ENCODE measurements around the gene AIFM3. TPM values are rescaled to one million over a fixed set of nuclear protein-coding genes. Genes with fewer than 3 reads are reported as not detected.

Gene AIFM3
- 1.1 TPM in 1 of 2 replicates, not detected in the other for polyA plus RNA-seq
- 0.49 TPM in 1 of 2 replicates, not detected in the other for polyA minus RNA-seq

DNA sequence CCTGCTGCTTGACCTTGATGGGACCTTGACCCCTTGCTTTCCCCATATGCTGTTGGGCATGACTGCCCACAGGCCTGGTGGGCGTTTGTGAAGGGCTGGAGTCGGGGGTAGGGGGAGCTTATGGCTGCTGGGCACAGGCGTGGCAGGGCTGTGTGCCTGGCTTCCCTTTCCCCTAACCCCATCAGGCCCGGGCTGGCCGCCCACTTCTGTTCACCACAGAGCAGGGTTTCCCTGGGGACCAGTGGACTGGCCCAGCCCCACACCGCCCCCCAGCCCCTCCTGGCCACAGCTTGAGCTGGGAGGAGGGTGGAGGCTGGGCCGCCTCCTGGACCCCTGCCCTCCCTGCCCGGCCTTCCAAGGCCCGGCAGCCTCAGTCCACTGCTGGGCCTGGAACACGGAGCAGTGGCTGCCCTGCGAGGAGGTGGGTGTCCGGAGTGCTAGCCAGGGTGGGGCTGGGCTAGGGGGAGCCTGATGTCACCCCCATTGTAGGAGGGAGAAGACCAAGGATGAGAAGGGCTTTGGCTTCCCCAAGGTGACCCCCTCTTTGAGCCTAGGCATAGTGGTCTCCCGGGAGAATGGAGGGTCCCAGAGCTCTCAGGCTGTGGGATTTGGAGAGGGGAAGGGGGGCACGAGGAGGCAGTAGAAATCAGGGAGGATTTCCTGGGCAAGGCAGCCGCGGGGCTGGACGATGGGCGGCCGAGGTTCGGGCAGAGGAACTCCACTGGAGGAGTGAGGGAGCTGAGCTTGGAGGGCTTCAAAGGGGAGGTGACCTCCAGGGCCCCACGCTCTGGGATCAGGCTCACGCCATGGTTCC lies at the start of gene AIFM3:
Gene AIFM3, plus strand, starts transcription at position 373 of the 814 bp plus-strand sequence. CDS start 690 bp downstream, outside the sequence.
- no peak within 1 kb of the TSS for H3K4me3 ChIP-seq (ENCODE audit: low read length)
- peaks cover 20% of the 10 kb centered on the region for H3K27me3 ChIP-seq (ENCODE audit: insufficient read depth, low read depth, low read length)
- no peak within 1 kb of the TSS for H2AFZ ChIP-seq (ENCODE audit: low read depth, low read length)
- no peaks in the 10 kb centered on the region for H4K20me1 ChIP-seq (ENCODE audit: insufficient read depth)
- no peak within 1 kb of the TSS for H3K4me2 ChIP-seq (ENCODE audit: low read length)
- no peaks in the 10 kb centered on the region for H3K9me2 ChIP-seq (ENCODE audit: insufficient read depth, low read length)
- no peaks in the 10 kb centered on the region for H3F3A ChIP-seq (ENCODE audit: insufficient read depth, low read length, poor library complexity, severe bottlenecking)
- H3K9me3 ChIP-seq (ENCODE audit: low read length), result no peaks in the 10 kb centered on the region
- H3K27ac ChIP-seq (ENCODE audit: low read length), result no peak within 1 kb of the TSS
- no peaks in the 10 kb centered on the region for H3K36me3 ChIP-seq (ENCODE audit: insufficient read depth, low read length)
- no peaks in the 10 kb centered on the region for H3K79me2 ChIP-seq (replicated peaks; ENCODE audit: insufficient read depth, low read length)
- H3K9ac ChIP-seq (ENCODE audit: low read length), result no peak within 1 kb of the TSS
- no peak for TF ChIP-seq MXI1 (conservative IDR thresholded peaks at IDR 0.05; ENCODE audit: poor library complexity, severe bottlenecking)
- TF ChIP-seq EZH2 (IDR thresholded peaks at IDR 0.05; ENCODE audit: borderline replicate concordance, insufficient read depth, low read length, poor library complexity, severe bottlenecking), result no peak
- TF ChIP-seq CTCF (IDR thresholded peaks at IDR 0.05; ENCODE audit: poor library complexity, severe bottlenecking), result no peak
- no peak for TF ChIP-seq TAF1 (IDR thresholded peaks at IDR 0.05; ENCODE audit: low read depth)
- TF ChIP-seq SMC3 (conservative IDR thresholded peaks at IDR 0.05; ENCODE audit: poor library complexity), result no peak
- TF ChIP-seq RAD21 (conservative IDR thresholded peaks at IDR 0.05), result no peak
- TF ChIP-seq POLR2AphosphoS5 (IDR thresholded peaks at IDR 0.05), result no peak
- TF ChIP-seq, protein P1, sequence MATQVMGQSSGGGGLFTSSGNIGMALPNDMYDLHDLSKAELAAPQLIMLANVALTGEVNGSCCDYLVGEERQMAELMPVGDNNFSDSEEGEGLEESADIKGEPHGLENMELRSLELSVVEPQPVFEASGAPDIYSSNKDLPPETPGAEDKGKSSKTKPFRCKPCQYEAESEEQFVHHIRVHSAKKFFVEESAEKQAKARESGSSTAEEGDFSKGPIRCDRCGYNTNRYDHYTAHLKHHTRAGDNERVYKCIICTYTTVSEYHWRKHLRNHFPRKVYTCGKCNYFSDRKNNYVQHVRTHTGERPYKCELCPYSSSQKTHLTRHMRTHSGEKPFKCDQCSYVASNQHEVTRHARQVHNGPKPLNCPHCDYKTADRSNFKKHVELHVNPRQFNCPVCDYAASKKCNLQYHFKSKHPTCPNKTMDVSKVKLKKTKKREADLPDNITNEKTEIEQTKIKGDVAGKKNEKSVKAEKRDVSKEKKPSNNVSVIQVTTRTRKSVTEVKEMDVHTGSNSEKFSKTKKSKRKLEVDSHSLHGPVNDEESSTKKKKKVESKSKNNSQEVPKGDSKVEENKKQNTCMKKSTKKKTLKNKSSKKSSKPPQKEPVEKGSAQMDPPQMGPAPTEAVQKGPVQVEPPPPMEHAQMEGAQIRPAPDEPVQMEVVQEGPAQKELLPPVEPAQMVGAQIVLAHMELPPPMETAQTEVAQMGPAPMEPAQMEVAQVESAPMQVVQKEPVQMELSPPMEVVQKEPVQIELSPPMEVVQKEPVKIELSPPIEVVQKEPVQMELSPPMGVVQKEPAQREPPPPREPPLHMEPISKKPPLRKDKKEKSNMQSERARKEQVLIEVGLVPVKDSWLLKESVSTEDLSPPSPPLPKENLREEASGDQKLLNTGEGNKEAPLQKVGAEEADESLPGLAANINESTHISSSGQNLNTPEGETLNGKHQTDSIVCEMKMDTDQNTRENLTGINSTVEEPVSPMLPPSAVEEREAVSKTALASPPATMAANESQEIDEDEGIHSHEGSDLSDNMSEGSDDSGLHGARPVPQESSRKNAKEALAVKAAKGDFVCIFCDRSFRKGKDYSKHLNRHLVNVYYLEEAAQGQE (IDR thresholded peaks at IDR 0.05; ENCODE audit: borderline replicate concordance), result no peak
- no peak for TF ChIP-seq EP300 (conservative IDR thresholded peaks at IDR 0.05; ENCODE audit: poor library complexity, severe bottlenecking)

GRCh38 chr22:20918663-20919218 lies 48.3 kb upstream of the AIFM3 start:
- Histone ChIP-seq H2AFZ (ENCODE audit: low read depth, low read length) (no peak overlapping the region), H3K27ac (ENCODE audit: low read length) (peak overlapping the region; percentile 97), H3K27me3 (ENCODE audit: insufficient read depth, low read depth, low read length) (no peaks in the 10 kb centered on the region), H3K9me2 (ENCODE audit: insufficient read depth, low read length) (no peaks in the 10 kb centered on the region), H3K36me3 (ENCODE audit: insufficient read depth, low read length) (no peaks in the 10 kb centered on the region), H3K9ac (ENCODE audit: low read length) (peak overlapping the region; percentile 99), H3K9me3 (ENCODE audit: low read length) (no peaks in the 10 kb centered on the region), H3K4me3 (ENCODE audit: low read length) (peak overlapping the region; percentile 100), H3F3A (ENCODE audit: insufficient read depth, low read length, poor library complexity, severe bottlenecking) (peaks cover 4% of the 10 kb centered on the region), H3K79me2 (replicated peaks; ENCODE audit: insufficient read depth, low read length) (peaks cover 54% of the 10 kb centered on the region), H3K4me2 (ENCODE audit: low read length) (peak overlapping the region; percentile 86), H4K20me1 (ENCODE audit: insufficient read depth) (peaks cover 15% of the 10 kb centered on the region)
- TF ChIP-seq EP300 (conservative IDR thresholded peaks at IDR 0.05; ENCODE audit: poor library complexity, severe bottlenecking), result no peak
- no peak for TF ChIP-seq SMC3 (conservative IDR thresholded peaks at IDR 0.05; ENCODE audit: poor library complexity)
- no peak for TF ChIP-seq POLR2AphosphoS5 (IDR thresholded peaks at IDR 0.05)
- TF ChIP-seq TAF1 (IDR thresholded peaks at IDR 0.05; ENCODE audit: low read depth), result no peak
- no peak for TF ChIP-seq EZH2 (IDR thresholded peaks at IDR 0.05; ENCODE audit: borderline replicate concordance, insufficient read depth, low read length, poor library complexity, severe bottlenecking)
- TF ChIP-seq, protein P1 (IDR thresholded peaks at IDR 0.05; ENCODE audit: borderline replicate concordance), result no peak

All from neural cell (in vitro differentiated cells).